Middle frontal gyrus (tissue), 1 donor: Measurements from ENCODE around the gene DEPDC7.
"Not testable (repeated sequence)": the region's sequence is repeated elsewhere in the genome, so short reads cannot be mapped to it uniquely, and the experiment has no call there.

Experiments
- DNase-seq: peaks from one replicate; pipeline ENCODE4 v3.0.0-alpha.2; 2015; ENCODE audit warnings: low spot score; ENCODE audit errors: extremely low spot score

The DEPDC7 gene

GRCh38 chr11:33015621-33016551 is at the start of gene DEPDC7:
Gene DEPDC7, plus strand, starts transcription at chr11:33015878. Its CDS starts 78 bp downstream, at chr11:33015956.
- DNase-seq = peak; percentile 75

- no peak for DNase-seq
Measured at GRCh38 chr11:32968541-32968940, 47.1 kb upstream of the DEPDC7 start.

- DNase-seq = not testable (repeated sequence)
Measured at GRCh38 chr11:32972233-32972632, 43.4 kb upstream of the DEPDC7 start.

- DNase-seq = no peak
Measured at GRCh38 chr11:32972781-32973180, 42.9 kb upstream of the DEPDC7 start.

DNA sequence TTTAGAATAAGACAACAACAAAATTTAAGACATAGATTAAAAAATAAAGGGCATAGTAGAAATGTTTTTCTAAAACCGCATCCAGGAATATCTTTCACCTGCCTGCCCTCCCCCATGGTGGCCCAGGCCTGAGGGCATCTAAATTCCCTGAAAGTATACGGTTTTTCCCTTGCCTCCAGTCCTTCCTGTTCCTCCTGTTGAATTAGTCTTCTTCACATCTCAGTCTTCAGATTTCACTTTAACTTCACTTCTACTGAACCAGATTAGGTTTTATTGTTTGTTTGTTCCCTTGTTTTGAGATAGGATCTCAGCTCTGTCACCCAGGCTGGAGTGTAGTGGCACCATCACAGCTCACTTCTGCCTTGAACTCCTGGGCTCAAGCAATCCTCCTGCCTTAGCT is 33.1 kb upstream of the DEPDC7 start:
- DNase-seq = no peak

- DNase-seq = no peak
Measured at GRCh38 chr11:32983506-32983905, 32.2 kb upstream of the DEPDC7 start.

- DNase-seq = no peak
Measured at GRCh38 chr11:32985600-32985999, 30.1 kb upstream of the DEPDC7 start.

- DNase-seq = no peak
Measured at GRCh38 chr11:32987851-32988250, 27.8 kb upstream of the DEPDC7 start.

- DNase-seq = no peak
Measured at GRCh38 chr11:32990481-32990880, 25.2 kb upstream of the DEPDC7 start.

- DNase-seq = no peak
Measured at GRCh38 chr11:32991427-32991826, 24.3 kb upstream of the DEPDC7 start.

- DNase-seq = no peak
Measured at GRCh38 chr11:32991898-32992297, 23.8 kb upstream of the DEPDC7 start.

DNA sequence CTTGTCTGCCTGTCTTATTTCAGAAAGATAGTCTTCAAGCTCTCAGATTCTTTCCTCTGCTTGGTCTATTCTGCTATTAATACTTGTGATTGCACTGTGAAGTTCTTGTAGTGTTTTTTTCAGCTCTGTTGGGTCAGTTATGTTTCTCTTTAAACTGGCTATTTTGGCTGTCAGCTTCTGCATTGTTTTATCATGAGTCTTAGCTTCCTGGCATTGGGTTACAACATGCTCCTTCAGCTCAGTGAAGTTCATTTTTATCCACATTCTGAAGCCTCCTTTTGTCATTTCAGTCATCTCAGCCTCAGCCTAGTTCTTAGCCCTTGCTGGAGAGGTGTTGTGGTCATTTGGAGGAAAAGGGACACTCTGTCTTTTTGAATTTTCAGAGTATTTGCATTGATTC is 15.5 kb upstream of the DEPDC7 start:
- no peak for DNase-seq

DNA sequence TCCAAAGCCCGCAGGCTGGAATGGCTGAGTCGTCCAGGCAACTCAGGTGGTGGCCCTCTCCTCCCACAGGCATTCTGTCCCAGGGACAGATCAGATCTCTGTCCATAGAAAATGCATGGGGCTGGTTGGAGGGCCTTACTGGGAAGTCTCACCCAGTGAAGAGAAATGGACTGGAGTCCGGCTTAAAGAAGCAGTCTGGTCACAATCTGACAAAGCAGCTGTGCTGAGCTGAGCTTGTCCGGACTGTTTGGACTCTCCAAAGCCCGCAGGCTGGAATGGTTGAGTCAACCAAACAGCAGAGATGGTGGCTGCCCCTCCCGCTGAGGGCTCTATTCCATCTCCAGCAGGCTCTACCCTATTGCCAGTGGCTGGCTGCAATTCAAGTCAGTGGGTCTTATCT is 14.4 kb upstream of the DEPDC7 start:
- no peak for DNase-seq

GRCh38 chr11:33001751-33002542 is 13.7 kb upstream of the DEPDC7 start:
- DNase-seq = no peak

GRCh38 chr11:33005175-33005574 is 10.5 kb upstream of the DEPDC7 start:
- no peak for DNase-seq

- DNase-seq = no peak
Measured at GRCh38 chr11:33006010-33006409, 9.7 kb upstream of the DEPDC7 start.

GRCh38 chr11:33013755-33014154 is 1.9 kb upstream of the DEPDC7 start:
- DNase-seq = no peak

- DNase-seq = no peak
Measured at GRCh38 chr11:33016654-33017053, 976 bp downstream of the DEPDC7 start.

- no peak for DNase-seq
Measured at GRCh38 chr11:33017478-33017877, 1.8 kb downstream of the DEPDC7 start.

- DNase-seq = no peak
Measured at GRCh38 chr11:33017965-33018364, 2.3 kb downstream of the DEPDC7 start.

- DNase-seq = no peak
Measured at GRCh38 chr11:33018840-33019239, 3.2 kb downstream of the DEPDC7 start.

- no peak for DNase-seq
Measured at GRCh38 chr11:33021501-33021900, 5.8 kb downstream of the DEPDC7 start.
